HepG2 (cell line): ENCODE data around the gene NAT14. TPM values are rescaled to one million over a fixed set of nuclear protein-coding genes. Genes with fewer than 3 reads are reported as not detected.

ENCODE experiments used
- CBX2 ChIP-seq, 2 experiments: fragments of 200-600 bp in 1 of 2; sonication (generic); formaldehyde crosslinking in 1 of 2; IDR thresholded peaks; 2 replicates each; pipeline versions ENCODE4 v1.7.0 to v1.8.1; 2018 to 2022; ENCODE audit warnings: low read depth in 2 of 2, low read length in 1 of 2, mild to moderate bottlenecking in 1 of 2, missing genetic modification reagents in 1 of 2
- CCDC6 ChIP-seq: sonication (generic); formaldehyde crosslinking; IDR thresholded peaks from 2 replicates; pipeline ENCODE4 v1.8.1; 2022; ENCODE audit warnings: mild to moderate bottlenecking, missing genetic modification reagents, moderate library complexity
- LCORL ChIP-seq, 2 experiments: fragments of 450-650 bp in 1 of 2; sonication (generic) in 1 of 2; formaldehyde crosslinking in 1 of 2; IDR thresholded peaks; 2 replicates each; pipeline versions ENCODE4 v1.5.0 to v1.6.1; 2017 to 2020; ENCODE audit warnings: antibody characterized with exemption in 1 of 2, missing genetic modification reagents in 1 of 2
- NR2F1 ChIP-seq, 2 experiments: fragments of 450-650 bp in 1 of 2; formaldehyde crosslinking in 1 of 2; IDR thresholded peaks; 2 replicates each; pipeline versions ENCODE4 v1.5.0 to v1.6.1; 2016 to 2020; ENCODE audit warnings: mild to moderate bottlenecking in 1 of 2, missing compliant biosample characterization in 1 of 2, missing genetic modification reagents in 1 of 2, moderate library complexity in 1 of 2
- RFXANK ChIP-seq: IDR thresholded peaks from 2 replicates; pipeline ENCODE4 v1.6.1; 2016
- SRSF1 ChIP-seq: fragments of 200-400 bp; formaldehyde crosslinking; optimal IDR thresholded peaks from 2 replicates; pipeline ENCODE3; 2017; ENCODE audit warnings: mild to moderate bottlenecking, low read depth, low read length, moderate library complexity
- TEAD2 ChIP-seq: sonication (generic); formaldehyde crosslinking; IDR thresholded peaks from 2 replicates; pipeline ENCODE4 v1.9.0; 2021; ENCODE audit warnings: missing genetic modification reagents
- ZBTB37 ChIP-seq: sonication (generic); formaldehyde crosslinking; IDR thresholded peaks from 2 replicates; pipeline ENCODE4 v1.4.0; 2020; ENCODE audit warnings: mild to moderate bottlenecking, missing genetic modification reagents
- ZNF292 ChIP-seq: sonication (generic); formaldehyde crosslinking; IDR thresholded peaks from 2 replicates; pipeline ENCODE4 v1.8.1; 2022; ENCODE audit warnings: mild to moderate bottlenecking, low read depth, missing genetic modification reagents, borderline replicate concordance
- ZNF317 ChIP-seq: sonication (generic); formaldehyde crosslinking; IDR thresholded peaks from 2 replicates; pipeline ENCODE4 v1.5.0; 2020; ENCODE audit warnings: mild to moderate bottlenecking, missing genetic modification reagents
- ZNF460 ChIP-seq: sonication (generic); formaldehyde crosslinking; IDR thresholded peaks from 2 replicates; pipeline ENCODE4 v1.5.1; 2020; ENCODE audit warnings: missing genetic modification reagents, mild to moderate bottlenecking, borderline replicate concordance
- polyA plus RNA-seq, 8 experiments: library from polyadenylated mRNA; depleted of rRNA in 3 of 8; stranded (reverse) in 7 of 8; unstranded in 1 of 8; fragments of >200 nt; fragmentation: Illumina TruSeq in 4 of 8; extraction: Trizol in 4 of 8; gene quantifications; 2 replicates each; pipeline versions ENCODE4 v1.2.1 to v1.2.3, GENCODE V29; 2011 to 2016; ENCODE audit warnings: low read depth in 4 of 8, missing spikeins in 1 of 8, mixed read lengths in 1 of 8; ENCODE audit not compliant: insufficient read depth in 1 of 8
- total RNA-seq, 5 experiments: library from RNA; depleted of rRNA; stranded (reverse); fragments of >200 nt; fragmentation: Illumina TruSeq; extraction: Trizol; gene quantifications; 2 replicates each; pipeline ENCODE4 v1.2.3, GENCODE V29; 2016; ENCODE audit warnings: low read depth in 1 of 5
- TF ChIP-seq, protein P1 (sequence below): sonication (generic); formaldehyde crosslinking; IDR thresholded peaks from 2 replicates; pipeline ENCODE4 v1.8.0; 2022; ENCODE audit warnings: mild to moderate bottlenecking, missing genetic modification reagents; ENCODE audit not compliant: insufficient replicate concordance
- TF ChIP-seq, protein P2 (sequence below): sonication (generic); formaldehyde crosslinking; IDR thresholded peaks from 2 replicates; pipeline ENCODE4 v1.8.1; 2023; ENCODE audit warnings: missing genetic modification reagents, inconsistent platforms, borderline replicate concordance
- TF ChIP-seq, protein P3 (sequence below): fragments of 450-650 bp; IDR thresholded peaks from 2 replicates; pipeline ENCODE4 v1.6.1; 2016
- TF ChIP-seq, protein P4 (sequence below): IDR thresholded peaks from 2 replicates; pipeline ENCODE4 v1.6.1; 2016; ENCODE audit warnings: missing compliant biosample characterization, missing genetic modification reagents, borderline replicate concordance
- TF ChIP-seq, protein P5 (sequence below), 2 experiments: IDR thresholded peaks; 2 replicates each; pipeline ENCODE4 v1.6.1; 2011 to 2012; ENCODE audit warnings: low read length in 2 of 2, borderline replicate concordance in 1 of 2, low read depth in 1 of 2, mild to moderate bottlenecking in 1 of 2, moderate library complexity in 1 of 2

Gene NAT14
- total and polyA plus RNA-seq, 2 of the 13 experiments (the other 11 are each of a cell fraction or from before 2014, with no cell fraction given), result 20.7 to 22.3 TPM

DNA sequence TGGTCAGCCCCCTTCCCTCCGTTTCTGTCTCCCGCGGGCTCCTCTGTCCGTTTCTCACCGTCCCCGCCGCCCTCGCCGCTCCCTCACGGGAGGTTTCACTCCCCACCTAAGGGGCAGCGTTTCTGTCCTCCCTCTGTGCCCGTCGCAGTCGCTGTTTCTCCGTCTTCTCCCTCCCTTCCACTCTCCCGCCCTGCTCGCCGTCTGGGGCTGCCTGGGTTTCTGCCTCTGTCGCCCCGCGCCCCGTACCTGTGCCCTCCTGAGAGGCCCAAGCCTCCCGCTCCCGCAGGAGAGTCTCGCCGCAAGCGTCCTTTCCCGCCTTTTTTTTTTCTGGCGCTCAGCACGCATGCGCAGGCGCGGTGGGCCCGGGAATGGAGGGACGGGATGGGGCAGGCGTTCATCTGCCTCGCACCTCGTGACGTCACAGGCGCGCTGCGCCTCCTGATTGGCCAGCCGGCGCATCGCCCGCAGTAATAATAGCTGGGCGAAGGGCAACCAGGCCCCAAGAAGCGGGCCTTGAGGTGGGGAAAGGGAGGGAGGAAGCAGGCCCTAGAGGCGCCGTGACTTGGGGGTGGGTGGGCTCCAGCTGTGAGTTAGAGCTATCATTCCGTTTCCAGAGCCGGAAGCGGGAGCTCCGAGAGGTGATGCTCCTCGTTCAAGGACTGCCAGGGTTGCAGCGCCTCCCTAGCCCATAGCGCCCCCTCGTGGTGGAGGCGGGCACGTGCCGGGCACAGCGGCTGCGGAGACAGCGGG lies 18.7 kb downstream of the NAT14 start (continued):
- TF ChIP-seq, protein P1, sequence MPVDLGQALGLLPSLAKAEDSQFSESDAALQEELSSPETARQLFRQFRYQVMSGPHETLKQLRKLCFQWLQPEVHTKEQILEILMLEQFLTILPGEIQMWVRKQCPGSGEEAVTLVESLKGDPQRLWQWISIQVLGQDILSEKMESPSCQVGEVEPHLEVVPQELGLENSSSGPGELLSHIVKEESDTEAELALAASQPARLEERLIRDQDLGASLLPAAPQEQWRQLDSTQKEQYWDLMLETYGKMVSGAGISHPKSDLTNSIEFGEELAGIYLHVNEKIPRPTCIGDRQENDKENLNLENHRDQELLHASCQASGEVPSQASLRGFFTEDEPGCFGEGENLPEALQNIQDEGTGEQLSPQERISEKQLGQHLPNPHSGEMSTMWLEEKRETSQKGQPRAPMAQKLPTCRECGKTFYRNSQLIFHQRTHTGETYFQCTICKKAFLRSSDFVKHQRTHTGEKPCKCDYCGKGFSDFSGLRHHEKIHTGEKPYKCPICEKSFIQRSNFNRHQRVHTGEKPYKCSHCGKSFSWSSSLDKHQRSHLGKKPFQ (CRISPR knock-in tag), result no peak
- TF ChIP-seq LCORL (IDR thresholded peaks at IDR 0.05), result no peak
- peak; percentile 60; the same call in 1 of the 2 replicates for TF ChIP-seq LCORL (CRISPR knock-in tag; IDR thresholded peaks at IDR 0.05)
- no peak for TF ChIP-seq SRSF1
- no peak for TF ChIP-seq TEAD2 (CRISPR knock-in tag)
- TF ChIP-seq, protein P2, sequence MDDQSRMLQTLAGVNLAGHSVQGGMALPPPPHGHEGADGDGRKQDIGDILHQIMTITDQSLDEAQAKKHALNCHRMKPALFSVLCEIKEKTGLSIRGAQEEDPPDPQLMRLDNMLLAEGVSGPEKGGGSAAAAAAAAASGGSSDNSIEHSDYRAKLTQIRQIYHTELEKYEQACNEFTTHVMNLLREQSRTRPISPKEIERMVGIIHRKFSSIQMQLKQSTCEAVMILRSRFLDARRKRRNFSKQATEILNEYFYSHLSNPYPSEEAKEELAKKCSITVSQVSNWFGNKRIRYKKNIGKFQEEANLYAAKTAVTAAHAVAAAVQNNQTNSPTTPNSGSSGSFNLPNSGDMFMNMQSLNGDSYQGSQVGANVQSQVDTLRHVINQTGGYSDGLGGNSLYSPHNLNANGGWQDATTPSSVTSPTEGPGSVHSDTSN, result 0 out of 2 replicates have a peak, but pooled peaks have one; percentile 33
- peak; percentile 99 for TF ChIP-seq RFXANK (CRISPR knock-in tag)
- TF ChIP-seq CCDC6, result no peak
- no peak for TF ChIP-seq ZBTB37
- TF ChIP-seq, protein P3, sequence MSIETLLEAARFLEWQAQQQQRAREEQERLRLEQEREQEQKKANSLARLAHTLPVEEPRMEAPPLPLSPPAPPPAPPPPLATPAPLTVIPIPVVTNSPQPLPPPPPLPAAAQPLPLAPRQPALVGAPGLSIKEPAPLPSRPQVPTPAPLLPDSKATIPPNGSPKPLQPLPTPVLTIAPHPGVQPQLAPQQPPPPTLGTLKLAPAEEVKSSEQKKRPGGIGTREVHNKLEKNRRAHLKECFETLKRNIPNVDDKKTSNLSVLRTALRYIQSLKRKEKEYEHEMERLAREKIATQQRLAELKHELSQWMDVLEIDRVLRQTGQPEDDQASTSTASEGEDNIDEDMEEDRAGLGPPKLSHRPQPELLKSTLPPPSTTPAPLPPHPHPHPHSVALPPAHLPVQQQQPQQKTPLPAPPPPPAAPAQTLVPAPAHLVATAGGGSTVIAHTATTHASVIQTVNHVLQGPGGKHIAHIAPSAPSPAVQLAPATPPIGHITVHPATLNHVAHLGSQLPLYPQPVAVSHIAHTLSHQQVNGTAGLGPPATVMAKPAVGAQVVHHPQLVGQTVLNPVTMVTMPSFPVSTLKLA, result no peak
- TF ChIP-seq NR2F1 (CRISPR knock-in tag; IDR thresholded peaks at IDR 0.05), result no peak
- no peak for TF ChIP-seq ZNF460 (CRISPR knock-in tag)
- TF ChIP-seq ZNF317 (CRISPR knock-in tag), result no peak
- TF ChIP-seq, protein P4, sequence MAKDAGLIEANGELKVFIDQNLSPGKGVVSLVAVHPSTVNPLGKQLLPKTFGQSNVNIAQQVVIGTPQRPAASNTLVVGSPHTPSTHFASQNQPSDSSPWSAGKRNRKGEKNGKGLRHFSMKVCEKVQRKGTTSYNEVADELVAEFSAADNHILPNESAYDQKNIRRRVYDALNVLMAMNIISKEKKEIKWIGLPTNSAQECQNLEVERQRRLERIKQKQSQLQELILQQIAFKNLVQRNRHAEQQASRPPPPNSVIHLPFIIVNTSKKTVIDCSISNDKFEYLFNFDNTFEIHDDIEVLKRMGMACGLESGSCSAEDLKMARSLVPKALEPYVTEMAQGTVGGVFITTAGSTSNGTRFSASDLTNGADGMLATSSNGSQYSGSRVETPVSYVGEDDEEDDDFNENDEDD (CRISPR knock-in tag), result peak; percentile 88; the same call in 1 of the 2 replicates
- TF ChIP-seq, protein P5, sequence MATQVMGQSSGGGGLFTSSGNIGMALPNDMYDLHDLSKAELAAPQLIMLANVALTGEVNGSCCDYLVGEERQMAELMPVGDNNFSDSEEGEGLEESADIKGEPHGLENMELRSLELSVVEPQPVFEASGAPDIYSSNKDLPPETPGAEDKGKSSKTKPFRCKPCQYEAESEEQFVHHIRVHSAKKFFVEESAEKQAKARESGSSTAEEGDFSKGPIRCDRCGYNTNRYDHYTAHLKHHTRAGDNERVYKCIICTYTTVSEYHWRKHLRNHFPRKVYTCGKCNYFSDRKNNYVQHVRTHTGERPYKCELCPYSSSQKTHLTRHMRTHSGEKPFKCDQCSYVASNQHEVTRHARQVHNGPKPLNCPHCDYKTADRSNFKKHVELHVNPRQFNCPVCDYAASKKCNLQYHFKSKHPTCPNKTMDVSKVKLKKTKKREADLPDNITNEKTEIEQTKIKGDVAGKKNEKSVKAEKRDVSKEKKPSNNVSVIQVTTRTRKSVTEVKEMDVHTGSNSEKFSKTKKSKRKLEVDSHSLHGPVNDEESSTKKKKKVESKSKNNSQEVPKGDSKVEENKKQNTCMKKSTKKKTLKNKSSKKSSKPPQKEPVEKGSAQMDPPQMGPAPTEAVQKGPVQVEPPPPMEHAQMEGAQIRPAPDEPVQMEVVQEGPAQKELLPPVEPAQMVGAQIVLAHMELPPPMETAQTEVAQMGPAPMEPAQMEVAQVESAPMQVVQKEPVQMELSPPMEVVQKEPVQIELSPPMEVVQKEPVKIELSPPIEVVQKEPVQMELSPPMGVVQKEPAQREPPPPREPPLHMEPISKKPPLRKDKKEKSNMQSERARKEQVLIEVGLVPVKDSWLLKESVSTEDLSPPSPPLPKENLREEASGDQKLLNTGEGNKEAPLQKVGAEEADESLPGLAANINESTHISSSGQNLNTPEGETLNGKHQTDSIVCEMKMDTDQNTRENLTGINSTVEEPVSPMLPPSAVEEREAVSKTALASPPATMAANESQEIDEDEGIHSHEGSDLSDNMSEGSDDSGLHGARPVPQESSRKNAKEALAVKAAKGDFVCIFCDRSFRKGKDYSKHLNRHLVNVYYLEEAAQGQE (IDR thresholded peaks at IDR 0.05; ENCODE audit: borderline replicate concordance in 1 of 2, low read depth in 1 of 2, low read length in 2 of 2), result no peak
- TF ChIP-seq ZNF292 (CRISPR knock-in tag), result no peak
- TF ChIP-seq CBX2 (IDR thresholded peaks at IDR 0.05; ENCODE audit: low read depth, low read length), result no peak
- no peak for TF ChIP-seq CBX2 (CRISPR knock-in tag; IDR thresholded peaks at IDR 0.05; ENCODE audit: low read depth)
